SK-N-MC (cell line): ENCODE data around the gene ZNRF3.

Experiments
- EZH2 ChIP-seq: fragments of 200-600 bp; sonication (generic); IDR thresholded peaks from one replicate; pipeline ENCODE4 v1.6.1; 2017; ENCODE audit warnings: antibody characterized with exemption
- FOXP2 ChIP-seq: optimal IDR thresholded peaks from 2 replicates; pipeline ENCODE3; 2011; ENCODE audit warnings: mild to moderate bottlenecking, moderate library complexity; ENCODE audit not compliant: insufficient read depth; ENCODE audit errors: extremely low read length, control extremely low read depth
- POLR2AphosphoS5 ChIP-seq: IDR thresholded peaks from 2 replicates; pipeline ENCODE4 v1.6.1; 2012; ENCODE audit warnings: mild to moderate bottlenecking, low read depth, low read length, borderline replicate concordance

DNA sequence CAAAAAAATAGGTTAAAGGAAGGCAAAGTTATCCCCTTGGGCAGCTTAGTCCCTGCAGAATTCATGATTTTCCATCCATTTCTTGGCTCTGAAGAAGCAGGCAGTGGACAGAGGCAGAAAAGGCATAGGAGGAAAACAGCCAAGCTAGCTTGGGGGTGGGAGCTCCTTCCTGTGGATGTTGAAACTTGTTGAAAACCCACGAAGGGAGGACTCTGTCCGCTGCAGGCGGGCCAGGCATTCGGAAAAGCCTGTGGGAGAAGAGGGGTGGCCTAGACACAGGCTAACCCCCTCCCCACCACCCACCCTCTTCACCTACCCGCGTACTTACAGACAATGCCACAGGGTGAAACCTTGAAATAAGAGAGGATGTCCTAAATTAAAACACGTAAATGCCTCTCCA, 106.1 kb downstream of the ZNRF3 start:
- TF ChIP-seq POLR2AphosphoS5, result no peak
- TF ChIP-seq EZH2, result no peak
- no peak for TF ChIP-seq FOXP2
